HG03139 (cell line): ENCODE data around the gene CD68.
"Not testable (repeated sequence)": the region's sequence is repeated elsewhere in the genome, so short reads cannot be mapped to it uniquely, and the experiment has no call there.

Source experiments
- ATAC-seq: cut with Tn5 transposase; IDR thresholded peaks from one replicate; pipeline ENCODE4 v1.9.1; 2021; ENCODE audit not compliant: unreplicated experiment

The CD68 gene

DNA sequence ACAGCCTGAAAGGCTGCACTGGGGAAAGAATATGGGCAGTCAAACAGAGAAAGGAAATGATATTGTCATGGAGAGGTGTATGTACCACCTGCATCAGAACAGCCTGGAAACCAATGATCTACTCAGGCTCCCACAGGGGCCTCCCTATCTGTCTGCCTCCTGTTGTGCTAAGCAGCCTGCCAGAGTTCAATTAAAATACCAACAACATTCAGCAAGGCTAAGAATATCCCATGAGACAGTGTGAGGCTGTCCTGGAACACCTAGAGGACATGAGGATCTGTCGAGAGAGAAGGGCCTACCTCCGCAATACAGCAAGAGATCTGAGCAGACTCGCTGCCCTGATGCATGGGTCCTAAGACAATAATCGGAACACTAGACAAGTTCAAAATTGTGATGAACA is 26.8 kb downstream of the CD68 start:
- ATAC-seq: no peak

DNA sequence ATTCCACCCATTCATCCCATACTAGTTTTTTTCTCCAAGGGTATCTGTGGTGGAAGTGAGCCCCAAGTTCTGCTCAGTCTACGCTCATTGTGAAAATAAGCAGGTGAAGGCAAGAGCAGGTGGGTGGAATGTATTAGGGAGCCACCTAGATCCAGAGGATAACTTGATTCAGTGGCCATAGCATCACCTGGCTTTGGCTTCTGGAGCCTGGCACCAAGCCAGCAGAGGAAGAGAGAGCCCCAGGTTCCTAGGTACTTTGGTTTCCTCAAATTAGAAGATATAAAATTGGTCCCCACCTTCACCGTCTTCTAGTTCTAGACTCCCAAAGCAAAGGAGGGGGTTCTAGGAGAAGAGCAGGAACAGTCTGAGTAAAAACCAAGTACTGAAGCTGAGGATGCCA is 31.2 kb downstream of the CD68 start:
- ATAC-seq: no peak

DNA sequence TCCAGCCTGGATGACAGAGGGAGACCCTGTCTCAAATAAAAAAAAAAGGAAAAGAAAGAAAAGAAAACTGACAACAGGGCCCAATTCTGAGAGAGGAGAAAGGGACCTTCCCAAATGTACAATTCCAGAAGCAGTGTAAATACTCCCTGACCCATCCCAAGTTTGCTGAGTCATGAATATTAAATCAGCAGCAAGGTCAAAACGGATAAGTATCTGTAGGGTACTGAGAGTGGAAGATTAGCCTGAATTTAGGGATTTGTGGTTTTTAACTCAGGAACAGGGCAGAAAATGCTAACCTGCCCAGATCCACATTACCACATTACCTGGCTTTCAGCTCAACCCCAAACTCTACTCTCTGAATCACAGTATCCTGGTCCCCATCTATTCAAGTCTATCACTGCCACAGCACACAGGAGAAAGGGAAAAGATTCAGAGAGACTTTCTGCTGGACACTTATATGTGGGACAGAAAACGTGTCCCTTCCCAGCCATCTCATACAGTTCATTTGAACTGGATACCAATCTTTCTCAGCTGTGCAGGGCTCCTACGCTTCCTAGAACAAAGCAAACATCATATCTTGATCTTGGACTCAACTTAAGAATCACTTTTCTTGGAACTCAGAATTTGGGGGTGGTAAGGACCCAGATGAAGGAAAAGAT is 32.3 kb downstream of the CD68 start:
- no peak for ATAC-seq

DNA sequence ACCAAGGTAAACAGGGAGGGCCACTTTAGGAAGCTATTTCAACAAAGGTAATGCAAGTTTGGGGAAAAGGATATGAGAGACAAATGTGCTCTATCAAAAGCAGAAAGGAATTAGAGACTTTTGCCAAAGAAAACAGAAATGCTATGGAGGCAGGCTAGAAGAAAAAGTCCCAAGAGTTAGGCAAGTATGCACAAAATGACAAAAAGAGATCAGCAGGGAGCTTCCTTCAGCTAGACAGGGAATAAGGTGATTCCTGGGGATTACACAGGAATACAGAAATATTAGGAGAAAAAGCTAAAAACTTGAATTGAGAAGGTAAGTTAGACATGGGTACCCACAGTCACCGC is 32.8 kb downstream of the CD68 start:
- ATAC-seq: no peak

DNA sequence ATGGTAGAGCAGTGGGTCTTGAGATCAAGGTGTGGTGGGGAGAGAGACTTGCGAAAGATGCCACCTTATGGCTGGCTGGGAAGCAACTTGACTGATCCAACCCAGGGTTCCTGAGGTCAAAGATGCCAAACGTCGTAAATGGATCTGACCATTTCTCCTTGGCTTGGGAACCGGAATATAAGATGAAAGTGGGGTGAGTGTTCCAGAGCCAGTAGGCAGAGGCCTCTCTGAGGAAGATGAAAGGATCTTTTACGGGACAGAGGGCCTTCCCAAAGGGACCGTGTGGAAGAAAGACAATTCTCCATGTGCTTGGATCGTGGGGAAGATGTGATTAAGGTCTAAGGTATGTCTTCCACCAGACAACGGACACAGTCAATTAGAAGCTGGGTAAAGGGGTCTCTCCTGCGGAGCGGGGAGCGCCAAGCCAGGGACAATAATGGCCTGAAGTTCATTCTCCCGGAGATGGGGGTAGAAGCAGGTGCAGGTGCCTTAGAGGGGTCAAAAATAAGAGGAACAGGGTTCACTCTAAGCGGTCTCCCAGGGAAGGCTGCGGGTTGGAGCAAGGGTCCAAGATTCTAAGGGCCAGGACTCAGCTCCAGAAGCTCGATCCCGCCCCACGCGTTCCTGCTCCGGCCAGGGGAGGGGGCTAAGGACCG is 34.5 kb downstream of the CD68 start:
- no peak for ATAC-seq

DNA sequence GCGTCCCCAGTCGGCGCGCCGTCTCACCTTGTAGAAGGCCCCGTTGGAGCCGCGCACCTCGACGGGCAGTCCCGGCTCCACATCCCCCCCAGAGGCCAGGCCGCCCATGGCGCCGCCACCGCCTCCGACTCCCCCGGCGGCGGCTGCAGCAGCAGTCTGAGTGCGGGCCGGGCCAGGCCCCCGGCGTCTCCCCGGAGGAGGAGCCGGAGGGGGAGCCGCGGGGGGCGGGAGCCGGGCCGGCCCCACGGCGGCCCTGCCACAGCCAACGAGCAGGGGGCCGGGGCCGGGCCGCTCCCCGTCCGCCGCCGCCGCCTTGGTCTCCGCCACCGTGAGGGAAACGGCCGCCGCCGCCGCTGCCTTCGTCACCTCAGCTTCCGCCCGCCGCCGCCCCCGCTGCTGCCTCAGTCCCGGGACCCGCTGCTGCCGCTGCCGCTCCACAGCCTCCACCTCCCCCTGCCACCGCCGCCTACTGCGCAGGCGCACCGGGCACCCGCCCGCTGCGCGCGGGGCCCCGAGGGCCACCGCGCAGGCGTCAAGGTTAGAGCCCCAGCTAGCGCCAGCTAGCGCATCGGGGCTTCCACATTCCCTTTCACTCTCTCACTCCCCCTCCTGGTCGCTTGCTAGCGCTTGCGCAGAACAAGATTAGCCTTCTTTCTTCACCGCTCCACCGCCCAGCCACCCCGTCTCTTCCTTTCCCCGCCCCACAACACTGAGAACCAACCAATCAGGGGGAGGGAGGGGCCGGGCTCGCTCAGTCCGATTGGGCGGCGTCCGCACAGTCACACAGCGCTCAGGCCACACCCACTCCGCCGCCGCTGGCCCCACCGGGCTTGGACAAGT is 35.2 kb downstream of the CD68 start, which contains the start of gene FXR2:
TSS of gene FXR2 (minus strand) at position 473 of the 840 bp plus-strand sequence. CDS start at position 108, 365 bp downstream.
- ATAC-seq: peak; percentile 83

DNA sequence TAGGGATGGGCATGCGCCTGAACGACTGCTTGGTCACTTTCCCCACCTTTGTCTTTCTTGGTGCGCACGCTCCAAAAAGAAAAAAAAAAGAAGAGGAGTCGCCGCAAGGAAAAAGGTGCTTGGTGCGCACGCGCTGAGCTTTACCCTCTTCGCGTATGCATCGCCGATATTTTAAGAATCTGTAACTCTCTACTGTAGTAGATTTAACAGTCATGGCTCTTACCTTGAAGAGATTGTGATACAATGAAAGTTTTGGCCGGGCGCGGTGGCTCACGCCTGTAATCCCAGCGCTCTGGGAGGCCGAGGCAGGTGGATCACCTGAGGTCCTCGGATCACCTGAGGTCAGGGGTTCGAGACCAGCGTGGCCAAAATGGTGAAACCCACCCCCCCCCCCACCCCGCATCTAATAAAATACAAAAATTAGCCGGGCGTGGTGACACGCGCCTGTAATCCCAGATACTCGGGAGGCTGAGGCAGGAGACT is 35.9 kb downstream of the CD68 start:
- ATAC-seq: no peak

DNA sequence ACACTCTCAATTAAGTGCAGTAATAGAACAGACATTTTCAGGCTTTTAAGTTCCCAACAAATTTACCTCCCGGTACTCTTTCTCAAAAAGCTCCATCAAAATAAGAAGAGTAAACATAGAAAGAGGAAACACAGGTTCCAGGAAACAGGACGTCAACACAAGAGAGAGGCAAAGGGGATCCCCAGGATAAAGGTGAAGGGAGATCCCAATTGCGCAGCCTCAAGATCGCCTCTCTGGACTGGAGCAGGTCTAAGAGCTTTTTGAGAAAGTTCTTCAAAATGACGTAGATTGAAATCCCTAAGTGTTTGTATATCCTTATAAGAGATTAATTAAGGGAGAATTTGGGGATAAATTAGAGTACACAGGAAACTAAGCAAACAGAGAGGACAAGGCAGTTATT is 39.2 kb downstream of the CD68 start:
- no peak for ATAC-seq

DNA sequence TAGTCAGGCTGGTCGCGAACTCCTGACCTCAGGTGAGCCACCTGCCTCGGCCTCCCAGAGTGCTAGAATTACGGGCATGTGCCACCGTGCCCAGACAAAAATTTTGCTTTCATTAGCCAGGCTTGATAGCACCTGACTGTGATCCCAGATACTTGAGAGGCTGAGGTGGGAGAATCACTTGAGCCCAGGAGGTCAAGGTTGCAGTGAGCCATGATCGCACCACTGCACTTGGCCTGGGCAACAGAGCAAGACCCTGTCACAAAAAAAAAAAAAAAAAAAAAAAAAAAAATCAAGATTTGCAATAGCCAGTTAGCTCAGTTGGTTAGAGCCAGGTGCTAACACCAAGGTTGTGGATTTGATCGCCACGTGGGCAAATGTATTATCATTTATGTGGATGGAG is 41.4 kb downstream of the CD68 start:
- ATAC-seq: no peak

DNA sequence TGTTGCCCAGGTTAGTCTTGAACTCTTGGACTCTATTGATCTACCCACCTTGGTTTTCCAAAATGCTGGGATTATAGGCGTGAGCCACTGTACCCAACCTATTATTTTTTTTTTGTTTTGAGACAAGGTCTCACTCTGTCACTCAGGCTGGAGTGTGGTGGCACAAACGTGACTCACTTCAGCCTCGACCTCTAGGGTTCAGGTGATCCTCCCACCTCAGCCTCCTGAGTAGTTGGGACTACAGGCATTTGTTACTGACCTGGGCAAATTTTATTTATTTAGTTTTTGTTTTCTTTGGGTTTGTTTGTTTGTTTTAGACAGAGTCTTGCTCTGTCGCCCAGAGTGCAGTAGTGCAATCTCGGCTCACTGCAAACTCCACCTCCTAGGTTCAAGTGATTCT is 44.2 kb downstream of the CD68 start:
- no peak for ATAC-seq

DNA sequence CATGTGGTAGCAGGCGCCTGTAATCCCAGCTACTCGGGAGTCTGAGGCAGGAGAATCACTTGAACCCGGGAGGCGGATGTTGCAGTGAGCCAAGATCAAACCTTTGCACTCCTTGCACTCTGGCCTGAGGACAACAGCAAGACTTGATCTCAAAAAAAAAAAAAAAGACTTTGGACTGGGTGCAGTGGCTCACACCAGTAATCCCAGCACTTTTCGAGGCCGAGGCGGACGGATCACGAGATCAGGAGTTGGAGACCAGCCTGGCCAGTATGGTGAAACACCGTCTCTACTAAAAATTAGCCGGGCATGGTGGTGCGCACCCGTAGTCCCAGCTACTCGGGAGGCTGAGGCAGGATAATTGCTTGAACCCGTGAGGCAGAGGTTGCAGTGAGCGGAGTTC is 46.3 kb downstream of the CD68 start:
- not testable (repeated sequence) for ATAC-seq

DNA sequence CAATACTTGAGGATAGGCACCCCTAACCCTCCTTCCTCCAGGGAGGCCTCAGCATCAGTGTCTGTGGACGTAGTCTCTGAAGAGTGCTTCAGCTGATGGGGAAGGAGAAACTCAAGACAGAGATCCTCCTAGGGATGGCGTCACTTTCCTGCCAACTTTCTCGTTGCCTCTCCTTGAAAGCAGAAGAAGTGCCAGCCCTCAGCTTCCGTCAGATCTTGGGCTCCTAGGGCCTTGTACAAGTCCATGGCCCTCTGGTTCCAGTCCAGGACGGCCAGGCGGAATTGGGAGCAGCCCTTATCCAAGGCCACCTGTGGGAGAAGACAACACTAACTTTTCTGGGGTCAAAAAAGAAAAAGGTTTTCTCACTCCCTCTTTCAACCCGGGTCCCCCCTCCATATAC is 46.9 kb downstream of the CD68 start:
- no peak for ATAC-seq

DNA sequence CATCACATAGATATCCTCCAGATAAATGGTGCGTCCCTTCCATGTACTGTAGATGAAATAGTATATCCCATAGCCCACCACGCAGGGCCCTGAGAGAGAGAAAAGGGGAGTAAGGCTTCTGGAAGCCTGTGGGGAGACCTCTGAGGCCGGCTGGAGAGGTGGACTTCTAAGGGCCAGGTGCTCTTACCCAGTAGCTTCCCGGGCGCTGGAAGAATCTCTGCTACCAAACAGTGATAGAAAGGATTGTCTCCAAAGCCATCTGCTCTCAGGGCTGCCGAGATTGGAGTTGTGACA is 47.5 kb downstream of the CD68 start:
- no peak for ATAC-seq

DNA sequence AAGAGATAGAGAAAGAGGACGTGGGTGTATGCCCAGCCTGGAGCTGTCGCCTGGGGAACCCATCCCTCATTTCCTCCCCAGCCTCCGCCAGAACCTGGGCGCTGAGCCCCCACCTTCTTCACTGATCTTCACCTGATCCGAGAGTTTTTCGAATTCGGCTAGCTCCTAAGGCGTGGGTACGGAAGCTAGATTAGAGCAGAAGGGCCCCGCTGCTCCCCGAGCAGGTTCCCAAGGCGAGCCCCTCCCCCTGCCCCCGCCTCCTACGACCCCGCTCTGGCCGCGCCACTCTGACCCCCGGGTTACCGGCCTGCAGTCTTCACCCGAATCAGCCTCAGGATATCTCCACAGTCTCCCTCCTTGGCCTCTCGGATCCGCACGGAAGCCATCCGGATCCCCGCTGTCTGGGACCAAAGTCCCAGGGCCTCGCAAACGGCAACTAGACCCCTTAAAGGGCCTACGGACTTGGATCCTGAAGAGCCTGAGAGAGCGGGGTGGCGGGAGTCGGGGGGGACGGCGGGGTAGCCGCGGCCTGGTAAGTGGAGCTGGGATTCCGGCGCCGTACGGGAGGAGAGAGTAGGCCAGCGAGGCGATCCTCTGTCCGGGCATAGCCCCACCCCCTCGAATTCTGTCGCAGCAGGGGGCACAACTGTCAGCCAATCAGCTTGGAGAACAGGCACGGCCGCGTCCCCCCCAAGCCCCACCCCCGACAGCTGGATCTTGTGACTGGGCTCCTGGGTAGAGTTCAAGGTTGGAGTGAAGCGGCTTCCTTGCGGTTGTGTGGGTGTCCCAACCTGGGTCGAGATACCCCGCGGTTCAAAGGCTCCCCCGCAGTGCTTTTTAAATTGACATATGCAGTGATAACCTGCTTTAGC is 48.0 kb downstream of the CD68 start, which contains the start of gene SAT2:
TSS of gene SAT2 (minus strand) at position 572 of the 872 bp plus-strand sequence. CDS start at position 386, 186 bp downstream.
- ATAC-seq: peak; percentile 67

DNA sequence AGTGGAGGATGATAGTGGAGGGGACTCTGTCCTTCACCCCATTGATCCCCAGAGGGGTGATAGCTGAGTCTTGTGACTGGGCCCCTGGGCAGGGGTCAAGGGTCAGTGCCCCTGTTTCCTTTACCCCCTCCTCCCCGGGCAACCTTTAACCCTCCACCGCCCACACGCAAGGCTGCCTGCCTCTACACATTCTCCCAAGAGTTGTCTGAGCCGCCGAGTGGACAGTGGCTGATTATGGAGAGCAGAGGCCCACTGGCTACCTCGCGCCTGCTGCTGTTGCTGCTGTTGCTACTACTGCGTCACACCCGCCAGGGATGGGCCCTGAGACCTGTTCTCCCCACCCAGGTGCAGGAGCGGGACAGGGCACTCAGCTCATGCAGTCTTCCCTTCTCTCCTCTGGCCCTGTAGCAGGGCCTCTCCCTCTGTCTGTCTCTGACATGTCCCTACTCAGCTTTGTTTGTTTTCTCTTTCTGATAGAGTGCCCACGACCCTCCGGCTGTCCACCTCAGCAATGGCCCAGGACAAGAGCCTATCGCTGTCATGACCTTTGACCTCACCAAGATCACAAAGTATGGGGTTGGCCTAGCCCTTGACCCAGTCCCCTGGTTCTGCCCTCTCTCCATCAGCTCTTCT is 50.6 kb downstream of the CD68 start, which contains the start of gene SHBG:
TSS of gene SHBG (plus strand) at position 197 of the 633 bp plus-strand sequence. CDS start at position 235, 38 bp downstream.
- ATAC-seq: no peak
